BLaER1 (cell line): ENCODE data around the gene ANO8.
A peak's percentile ranks its signal among the peaks of the same experiment; 100 is the strongest.

Source experiments
- H3K27ac ChIP-seq: shearing (Covaris generic); formaldehyde crosslinking; 2 replicates; pipeline ENCODE4 v1.8.1; 2022
- H3K27me3 ChIP-seq: shearing (Covaris generic); formaldehyde crosslinking; 2 replicates; pipeline ENCODE4 v1.8.1; 2022
- H3K36me3 ChIP-seq: shearing (Covaris generic); formaldehyde crosslinking; 2 replicates; pipeline ENCODE4 v1.8.1; 2022
- H3K4me1 ChIP-seq: shearing (Covaris generic); formaldehyde crosslinking; 2 replicates; pipeline ENCODE4 v1.8.1; 2022
- H3K4me2 ChIP-seq: shearing (Covaris generic); formaldehyde crosslinking; 2 replicates; pipeline ENCODE4 v1.8.1; 2022
- H3K4me3 ChIP-seq: shearing (Covaris generic); formaldehyde crosslinking; 2 replicates; pipeline ENCODE4 v1.8.1; 2022
- H3K9ac ChIP-seq: shearing (Covaris generic); formaldehyde crosslinking; 2 replicates; pipeline ENCODE4 v1.8.1; 2022
- H3K9me3 ChIP-seq: shearing (Covaris generic); formaldehyde crosslinking; 2 replicates; pipeline ENCODE4 v1.8.1; 2022
- H4K20me1 ChIP-seq: shearing (Covaris generic); formaldehyde crosslinking; 2 replicates; pipeline ENCODE4 v1.8.1; 2022
- Cebpa-rat ChIP-seq: shearing (Covaris generic); IDR thresholded peaks from 2 replicates; pipeline ENCODE4 v1.8.1; 2022

Gene ANO8

DNA sequence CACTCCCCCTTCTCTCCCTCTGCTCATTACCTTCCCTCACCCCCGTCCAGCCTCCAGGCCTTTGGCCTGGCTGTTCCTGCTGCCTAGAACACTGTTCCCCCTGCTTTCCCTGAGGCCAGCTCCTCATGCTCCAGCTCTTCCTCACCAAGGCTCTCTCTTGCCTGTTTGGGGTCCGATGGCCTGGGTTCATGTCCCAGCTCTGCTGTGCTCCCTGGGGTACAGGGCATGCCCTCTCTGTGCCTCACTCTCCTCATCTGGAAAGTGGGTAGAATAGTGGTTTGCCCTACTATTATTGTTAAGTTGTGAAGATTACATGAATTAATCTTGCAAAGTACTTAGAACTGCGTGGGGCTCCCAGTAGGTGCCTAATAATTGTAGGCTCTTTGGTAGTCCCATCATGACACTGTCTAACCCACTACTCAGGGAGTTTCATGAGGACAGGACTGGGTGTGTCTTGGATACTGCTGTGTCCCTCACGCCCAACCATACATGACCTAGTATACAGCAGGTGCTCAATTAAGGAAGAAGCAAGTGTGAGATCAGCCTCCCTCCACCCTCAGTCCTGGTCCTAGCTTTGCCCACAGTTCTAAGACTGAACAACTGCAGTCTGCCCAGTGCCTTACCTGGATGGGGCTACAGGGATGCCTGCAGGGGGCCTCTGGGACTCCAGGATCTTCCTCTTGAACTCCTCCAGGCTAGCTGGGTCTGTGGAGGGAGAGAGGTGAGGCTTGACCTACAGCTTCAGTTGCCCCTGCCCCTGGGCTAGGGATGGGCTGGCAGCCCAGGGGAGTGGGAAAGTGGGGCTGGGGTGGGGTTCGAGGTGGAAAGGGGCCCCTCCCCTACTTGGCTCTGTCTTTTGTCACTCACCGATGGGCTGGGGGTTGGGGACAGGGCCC, 25.5 kb upstream of the ANO8 start:
- Histone ChIP-seq H3K27ac (no peak overlapping the region), H4K20me1 (no peaks in the 10 kb centered on the region), H3K4me3 (no peak overlapping the region), H3K4me1 (no peaks in the 10 kb centered on the region), H3K9ac (no peak overlapping the region), H3K9me3 (no peaks in the 10 kb centered on the region), H3K4me2 (no peak overlapping the region), H3K27me3 (no peaks in the 10 kb centered on the region), H3K36me3 (no peaks in the 10 kb centered on the region)
- no peak for TF ChIP-seq Cebpa-rat

DNA sequence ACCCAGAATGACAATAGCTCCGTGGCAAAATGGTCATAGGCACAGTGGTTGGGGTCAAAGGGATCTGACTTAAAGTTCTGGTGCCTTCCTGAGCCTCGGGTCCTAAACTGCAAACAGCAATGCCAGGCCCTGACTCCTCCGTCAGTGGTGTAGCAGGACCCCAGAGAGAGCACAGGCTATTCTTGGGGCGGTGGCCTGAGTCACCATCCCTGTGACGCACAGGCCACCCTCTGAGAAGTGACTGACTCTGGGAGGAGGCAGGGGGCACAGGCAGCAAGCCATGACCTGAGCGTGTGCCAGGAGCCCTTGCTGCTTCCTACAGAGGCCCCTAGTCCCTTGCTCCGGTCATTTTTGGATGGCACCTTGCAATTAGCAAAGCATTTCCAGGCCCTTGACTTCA, 23.7 kb upstream of the ANO8 start:
- Histone ChIP-seq H3K4me2 (no peak overlapping the region), H3K36me3 (no peaks in the 10 kb centered on the region), H3K27me3 (no peaks in the 10 kb centered on the region), H3K4me3 (no peak overlapping the region), H3K9me3 (no peaks in the 10 kb centered on the region), H4K20me1 (no peaks in the 10 kb centered on the region), H3K27ac (no peak overlapping the region), H3K4me1 (peaks cover 3% of the 10 kb centered on the region), H3K9ac (no peak overlapping the region)
- no peak for TF ChIP-seq Cebpa-rat

DNA sequence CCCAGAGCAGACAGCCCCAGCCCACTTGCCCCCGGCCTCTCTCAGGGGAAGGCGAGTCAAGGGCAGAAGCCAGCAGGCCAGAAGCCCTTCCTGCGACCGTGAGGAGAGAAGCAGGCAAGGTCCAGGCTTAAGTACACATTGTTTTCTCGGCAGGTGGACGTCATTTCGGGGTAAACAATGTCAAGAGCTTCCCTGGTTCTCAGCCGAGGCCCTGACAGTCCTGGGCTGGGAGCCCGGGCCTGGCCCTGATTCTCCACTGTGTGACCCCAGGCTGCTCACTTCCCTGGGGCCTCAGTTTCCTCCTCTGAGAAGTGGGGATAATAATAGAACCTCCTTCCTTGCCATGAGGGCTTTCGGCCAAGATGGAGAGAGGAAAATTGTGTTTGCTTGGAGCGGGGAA, 23.1 kb upstream of the ANO8 start:
- H3K27me3 ChIP-seq: no peaks in the 10 kb centered on the region

DNA sequence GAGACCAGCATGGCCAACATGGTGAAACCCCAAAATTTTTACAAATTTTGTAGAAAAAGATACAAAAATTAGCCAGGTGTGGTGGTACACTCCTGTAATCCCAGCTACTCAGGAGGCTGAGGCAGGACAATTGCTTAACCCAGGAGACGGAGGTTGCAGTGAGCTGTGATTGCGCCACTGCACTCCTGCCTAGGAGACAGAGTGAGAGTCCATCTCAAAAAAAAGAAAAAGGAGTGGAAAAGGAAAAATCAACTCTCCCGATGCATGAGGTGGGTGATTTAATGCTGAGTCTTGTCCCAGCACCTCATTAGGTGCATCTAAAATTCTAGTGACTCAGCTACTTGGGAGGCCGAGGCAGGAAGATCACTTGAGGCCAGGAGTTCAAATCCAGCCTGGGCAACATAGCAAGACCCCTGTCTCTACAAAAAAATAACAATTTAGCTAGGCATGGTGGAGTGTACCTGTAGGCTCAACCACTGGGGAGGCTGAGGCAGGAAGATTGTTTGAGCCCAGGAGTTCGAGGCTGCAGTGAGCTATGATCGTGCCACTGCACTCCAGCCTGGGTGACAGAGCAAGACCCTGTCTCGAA, 22.5 kb upstream of the ANO8 start:
- H3K36me3 ChIP-seq: no peaks in the 10 kb centered on the region
- H3K9ac ChIP-seq: no peak overlapping the region
- H3K9me3 ChIP-seq: no peaks in the 10 kb centered on the region
- peaks cover 15% of the 10 kb centered on the region for H3K4me1 ChIP-seq
- no peak overlapping the region for H3K27ac ChIP-seq
- no peaks in the 10 kb centered on the region for H3K27me3 ChIP-seq
- no peak overlapping the region for H3K4me2 ChIP-seq
- H4K20me1 ChIP-seq: no peaks in the 10 kb centered on the region
- no peak overlapping the region for H3K4me3 ChIP-seq
- no peak for TF ChIP-seq Cebpa-rat

More for the DNA sequence above, 23.1 kb upstream of the ANO8 start:
- Histone ChIP-seq H3K27ac (no peak overlapping the region), H3K9ac (no peak overlapping the region), H3K9me3 (no peaks in the 10 kb centered on the region), H3K4me1 (peaks cover 10% of the 10 kb centered on the region), H4K20me1 (no peaks in the 10 kb centered on the region), H3K4me3 (no peak overlapping the region), H3K4me2 (no peak overlapping the region), H3K36me3 (no peaks in the 10 kb centered on the region)
- TF ChIP-seq Cebpa-rat: no peak

GRCh38 chr19:17353386-17353785, 18.7 kb upstream of the ANO8 start:
- no peak for TF ChIP-seq Cebpa-rat
- Histone ChIP-seq H3K9me3 (no peaks in the 10 kb centered on the region), H3K4me2 (peak overlapping the region; percentile 60), H3K27ac (peak overlapping the region; percentile 56; the same call in 1 of the 2 replicates), H4K20me1 (no peaks in the 10 kb centered on the region), H3K36me3 (no peaks in the 10 kb centered on the region), H3K4me1 (peaks cover 51% of the 10 kb centered on the region), H3K4me3 (no peak overlapping the region), H3K9ac (no peak overlapping the region), H3K27me3 (no peaks in the 10 kb centered on the region)

- Histone ChIP-seq H3K4me1 (peaks cover 58% of the 10 kb centered on the region), H3K27me3 (no peaks in the 10 kb centered on the region), H3K9me3 (no peaks in the 10 kb centered on the region), H3K27ac (peak overlapping the region; percentile 56; the same call in 1 of the 2 replicates), H3K4me3 (no peak overlapping the region), H3K9ac (no peak overlapping the region), H4K20me1 (no peaks in the 10 kb centered on the region), H3K4me2 (peak overlapping the region; percentile 60), H3K36me3 (no peaks in the 10 kb centered on the region)
- no peak for TF ChIP-seq Cebpa-rat
Observed at GRCh38 chr19:17352608-17353280, 18.1 kb upstream of the ANO8 start.

GRCh38 chr19:17351815-17352435, 17.3 kb upstream of the ANO8 start:
- H3K4me2 ChIP-seq: peak overlapping the region; percentile 86
- no peak for TF ChIP-seq Cebpa-rat
- peaks cover 66% of the 10 kb centered on the region for H3K4me1 ChIP-seq
- H3K9ac ChIP-seq: no peak overlapping the region
- H3K27me3 ChIP-seq: no peaks in the 10 kb centered on the region
- H3K9me3 ChIP-seq: no peaks in the 10 kb centered on the region
- no peak overlapping the region for H3K4me3 ChIP-seq
- H3K27ac ChIP-seq: peak overlapping the region; percentile 55; the same call in 1 of the 2 replicates
- H4K20me1 ChIP-seq: no peaks in the 10 kb centered on the region
- H3K36me3 ChIP-seq: no peaks in the 10 kb centered on the region

DNA sequence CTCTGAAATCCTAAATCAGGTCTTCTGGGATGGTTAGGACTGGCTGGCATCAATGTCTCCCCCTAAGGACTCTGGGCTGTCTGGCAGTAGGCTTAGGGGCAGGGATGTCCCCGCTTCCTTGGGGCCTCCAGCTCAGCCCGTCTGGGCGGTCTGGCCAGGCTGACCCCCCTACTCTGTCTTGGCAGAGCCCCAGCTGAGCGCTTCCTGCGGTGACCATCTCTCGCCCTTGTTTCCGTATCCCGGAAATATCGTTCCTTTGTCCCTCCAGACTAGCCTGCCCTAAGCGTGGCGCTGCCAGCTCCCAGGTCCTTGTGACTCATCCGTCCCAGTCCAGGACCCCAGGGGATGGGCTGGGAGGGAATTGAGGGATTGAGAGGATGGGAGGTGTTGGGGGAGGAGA, 14.0 kb upstream of the ANO8 start:
- peak overlapping the region; percentile 48; the same call in 1 of the 2 replicates for H3K9ac ChIP-seq
- peak overlapping the region; percentile 80 for H3K27ac ChIP-seq
- no peak for TF ChIP-seq Cebpa-rat
- H3K4me2 ChIP-seq: peak overlapping the region; percentile 86
- H3K36me3 ChIP-seq: peaks cover 8% of the 10 kb centered on the region; the same call in 1 of the 2 replicates
- no peaks in the 10 kb centered on the region for H4K20me1 ChIP-seq
- H3K4me1 ChIP-seq: peaks cover 88% of the 10 kb centered on the region
- H3K27me3 ChIP-seq: no peaks in the 10 kb centered on the region
- H3K9me3 ChIP-seq: no peaks in the 10 kb centered on the region
- peak overlapping the region; percentile 33; the same call in 1 of the 2 replicates for H3K4me3 ChIP-seq

DNA sequence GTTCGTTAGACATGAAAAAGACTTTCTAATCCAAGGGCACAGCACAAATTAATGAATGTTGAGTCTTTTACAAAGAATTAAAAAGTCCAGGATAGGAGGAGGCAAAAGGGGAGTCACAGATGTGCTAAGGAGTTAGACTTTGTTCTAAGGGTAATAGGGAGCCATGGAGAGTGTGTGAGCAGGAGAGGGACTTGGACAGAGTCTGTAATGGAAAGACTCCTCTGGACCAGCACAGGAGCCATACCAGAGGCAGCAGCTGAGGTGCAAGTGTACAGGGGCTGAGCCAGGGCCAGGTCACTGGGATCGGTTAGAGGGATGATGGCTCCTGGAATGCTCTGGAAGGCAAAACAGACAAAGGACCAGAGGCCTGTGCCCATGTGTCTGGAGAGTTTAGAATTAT, 13.2 kb upstream of the ANO8 start:
- Histone ChIP-seq H3K27me3 (no peaks in the 10 kb centered on the region), H4K20me1 (no peaks in the 10 kb centered on the region), H3K4me2 (peak overlapping the region; percentile 86), H3K4me3 (peak overlapping the region; percentile 38), H3K9ac (peak overlapping the region; percentile 45; the same call in 1 of the 2 replicates), H3K9me3 (no peaks in the 10 kb centered on the region), H3K4me1 (peaks cover 80% of the 10 kb centered on the region), H3K27ac (peak overlapping the region; percentile 80), H3K36me3 (peaks cover 16% of the 10 kb centered on the region)
- no peak for TF ChIP-seq Cebpa-rat
